CD8-positive, alpha-beta memory T cell (primary cell): ENCODE results near the gene SSTR4. TPM values are rescaled to one million over a fixed set of nuclear protein-coding genes. Genes with fewer than 3 reads are reported as not detected.

Experiments used
- CTCF ChIA-PET: fragments of 350-600 bp; sonication (Branson Sonifier 250); formaldehyde crosslinking; loops from one replicate; lab custom pipeline; 2021; ENCODE audit warnings: antibody characterized with exemption; lab: Charles Lee
- POLR2A ChIA-PET: fragments of 350-600 bp; sonication (Branson Sonifier 250); formaldehyde crosslinking; loops from one replicate; lab custom pipeline; 2021; ENCODE audit warnings: antibody characterized with exemption; lab: Charles Lee
- DNase-seq, 5 donors: peaks; one replicate each; pipeline versions ENCODE4 v3.0.0 to v3.0.0-alpha.2; 2020 to 2022; ENCODE audit warnings: mixed read lengths in 1 of 5
- H3K27ac ChIP-seq: one replicate; pipeline ENCODE4 v1.7.0; 2013; ENCODE audit warnings: low read depth, mild to moderate bottlenecking, low read length, moderate library complexity
- H3K27me3 ChIP-seq: 2 replicates; pipeline ENCODE4 v1.7.0; 2013; ENCODE audit warnings: low read length, mild to moderate bottlenecking; ENCODE audit not compliant: insufficient read depth, poor library complexity, severe bottlenecking
- H3K36me3 ChIP-seq: 2 replicates; pipeline ENCODE4 v1.7.0; 2013; ENCODE audit warnings: mild to moderate bottlenecking, low read length, moderate library complexity; ENCODE audit not compliant: insufficient read depth
- H3K4me1 ChIP-seq: 2 replicates; pipeline ENCODE4 v1.7.0; 2013; ENCODE audit warnings: mild to moderate bottlenecking, low read length, moderate library complexity; ENCODE audit not compliant: insufficient read depth
- H3K4me3 ChIP-seq: 2 replicates; pipeline ENCODE4 v1.7.0; 2013; ENCODE audit warnings: mild to moderate bottlenecking, low read length
- H3K9me3 ChIP-seq: 2 replicates; pipeline ENCODE4 v1.7.0; 2013; ENCODE audit warnings: mild to moderate bottlenecking, low read length
- H3K27ac Mint-ChIP-seq, 8 donors: one replicate each; pipeline ENCODE4 v1.8.0; 2020 to 2021; ENCODE audit warnings: mixed read lengths in 8 of 8, mild to moderate bottlenecking in 6 of 8, inconsistent platforms in 3 of 8, moderate library complexity in 3 of 8
- H3K27me3 Mint-ChIP-seq, 2 donors: one replicate each; pipeline ENCODE4 v1.8.0; 2020 to 2021; ENCODE audit warnings: mixed read lengths in 2 of 2, mild to moderate bottlenecking in 1 of 2, moderate library complexity in 1 of 2
- H3K36me3 Mint-ChIP-seq, 3 donors: one replicate each; pipeline ENCODE4 v1.8.0; 2020 to 2021; ENCODE audit warnings: mixed read lengths in 3 of 3, inconsistent platforms in 1 of 3, mild to moderate bottlenecking in 1 of 3
- H3K4me1 Mint-ChIP-seq, 3 donors: one replicate each; pipeline ENCODE4 v1.8.0; 2020 to 2021; ENCODE audit warnings: mixed read lengths in 3 of 3, inconsistent platforms in 1 of 3, mild to moderate bottlenecking in 1 of 3
- H3K4me3 Mint-ChIP-seq, 7 donors: one replicate each; pipeline ENCODE4 v1.8.0; 2020 to 2021; ENCODE audit warnings: mixed read lengths in 7 of 7, mild to moderate bottlenecking in 6 of 7, moderate library complexity in 4 of 7, inconsistent platforms in 2 of 7
- H3K9me3 Mint-ChIP-seq, 5 donors: one replicate each; pipeline ENCODE4 v1.8.0; 2020 to 2022; ENCODE audit warnings: mixed read lengths in 5 of 5, mild to moderate bottlenecking in 3 of 5, moderate library complexity in 2 of 5, inconsistent platforms in 1 of 5
- polyA plus RNA-seq: library from polyadenylated mRNA; unstranded; fragments of 300-500 nt; fragmentation: Illumina TruSeq; gene quantifications from one replicate; pipeline ENCODE4 v1.2.3, GENCODE V29; 2021
- total RNA-seq, 2 experiments: library from RNA; stranded (reverse); gene quantifications; one replicate each; pipeline ENCODE4 v1.2.3, GENCODE V29; 2021

SSTR4 gene
- total and polyA plus RNA-seq, 3 experiments from 2014 or later = not detected

- no peaks in the 10 kb centered on the region for H3K4me1 Mint-ChIP-seq
- no peaks in the 10 kb centered on the region for H3K9me3 ChIP-seq
- H3K27me3 Mint-ChIP-seq = peaks cover 0 to 4% of the 10 kb centered on the region in 2 donors
- H3K9me3 Mint-ChIP-seq = no peaks in the 10 kb centered on the region
- H3K27ac ChIP-seq = no peak overlapping the region
- H3K4me3 Mint-ChIP-seq = no peak overlapping the region
- CTCF ChIA-PET = no interaction called here
- no peaks in the 10 kb centered on the region for H3K4me1 ChIP-seq
- H3K27me3 ChIP-seq = no peaks in the 10 kb centered on the region
- no peak overlapping the region for H3K27ac Mint-ChIP-seq
- no peaks in the 10 kb centered on the region for H3K36me3 Mint-ChIP-seq
- H3K4me3 ChIP-seq = no peak overlapping the region
- H3K36me3 ChIP-seq = no peaks in the 10 kb centered on the region
- no peak for DNase-seq
- POLR2A ChIA-PET = no interaction called here
These were observed 34.7 kb upstream of the SSTR4 start for GRCh38 chr20:23000232-23000947.

- Histone ChIP-seq H3K36me3 (no peaks in the 10 kb centered on the region), H3K4me1 (no peaks in the 10 kb centered on the region)
These were observed 32.8 kb upstream of the SSTR4 start for GRCh38 chr20:23002276-23002675.

GRCh38 chr20:23003077-23003635 lies 32.0 kb upstream of the SSTR4 start:
- no peak overlapping the region for H3K4me3 ChIP-seq
- no peaks in the 10 kb centered on the region for H3K36me3 ChIP-seq
- ChIA-PET CTCF (no interaction called here), POLR2A (no interaction called here)
- Mint-ChIP-seq H3K4me1 (no peaks in the 10 kb centered on the region), H3K27ac (no peak overlapping the region), H3K27me3 (peaks cover 0 to 4% of the 10 kb centered on the region in 2 donors), H3K4me3 (no peak overlapping the region), H3K9me3 (no peaks in the 10 kb centered on the region), H3K36me3 (no peaks in the 10 kb centered on the region)
- H3K27ac ChIP-seq = no peak overlapping the region
- no peak for DNase-seq
- no peaks in the 10 kb centered on the region for H3K9me3 ChIP-seq
- no peaks in the 10 kb centered on the region for H3K4me1 ChIP-seq
- no peaks in the 10 kb centered on the region for H3K27me3 ChIP-seq

More at GRCh38 chr20:23002276-23002675, 32.8 kb upstream of the SSTR4 start:
- Mint-ChIP-seq H3K27ac (no peak overlapping the region), H3K9me3 (no peaks in the 10 kb centered on the region), H3K4me3 (no peak overlapping the region), H3K36me3 (no peaks in the 10 kb centered on the region), H3K4me1 (no peaks in the 10 kb centered on the region), H3K27me3 (peaks cover 0 to 4% of the 10 kb centered on the region in 2 donors)
- Histone ChIP-seq H3K27me3 (no peaks in the 10 kb centered on the region), H3K9me3 (no peaks in the 10 kb centered on the region), H3K27ac (no peak overlapping the region), H3K4me3 (no peak overlapping the region)
- ChIA-PET CTCF (no interaction called here), POLR2A (no interaction called here)
- DNase-seq = no peak

- CTCF ChIA-PET = no interaction called here
- DNase-seq = no peak
- Mint-ChIP-seq H3K4me3 (no peak overlapping the region), H3K36me3 (no peaks in the 10 kb centered on the region), H3K27ac (no peak overlapping the region), H3K9me3 (no peaks in the 10 kb centered on the region), H3K4me1 (no peaks in the 10 kb centered on the region), H3K27me3 (peaks cover 0 to 4% of the 10 kb centered on the region in 2 donors)
- H3K4me1 ChIP-seq = no peaks in the 10 kb centered on the region
- no peak overlapping the region for H3K4me3 ChIP-seq
- no peaks in the 10 kb centered on the region for H3K27me3 ChIP-seq
- H3K36me3 ChIP-seq = no peaks in the 10 kb centered on the region
- H3K27ac ChIP-seq = no peak overlapping the region
- H3K9me3 ChIP-seq = no peaks in the 10 kb centered on the region
- POLR2A ChIA-PET = no interaction called here
These were observed 31.1 kb upstream of the SSTR4 start for GRCh38 chr20:23003881-23004460.

GRCh38 chr20:23005776-23006175 lies 29.3 kb upstream of the SSTR4 start:
- ChIA-PET CTCF (no interaction called here), POLR2A (no interaction called here)
- Mint-ChIP-seq H3K27me3 (no peaks in the 10 kb centered on the region), H3K27ac (no peak overlapping the region), H3K36me3 (no peaks in the 10 kb centered on the region), H3K4me1 (no peaks in the 10 kb centered on the region), H3K9me3 (no peaks in the 10 kb centered on the region), H3K4me3 (no peak overlapping the region)
- no peaks in the 10 kb centered on the region for H3K27me3 ChIP-seq
- H3K4me3 ChIP-seq = no peak overlapping the region
- DNase-seq = no peak
- H3K4me1 ChIP-seq = no peaks in the 10 kb centered on the region
- H3K9me3 ChIP-seq = no peaks in the 10 kb centered on the region
- no peak overlapping the region for H3K27ac ChIP-seq
- no peaks in the 10 kb centered on the region for H3K36me3 ChIP-seq

- no peak overlapping the region for H3K27ac Mint-ChIP-seq
- no peak for DNase-seq
- H3K27me3 ChIP-seq = no peaks in the 10 kb centered on the region
- H3K4me1 Mint-ChIP-seq = no peaks in the 10 kb centered on the region
- H3K9me3 ChIP-seq = no peaks in the 10 kb centered on the region
- no peaks in the 10 kb centered on the region for H3K9me3 Mint-ChIP-seq
- H3K4me1 ChIP-seq = no peaks in the 10 kb centered on the region
- POLR2A ChIA-PET = no interaction called here
- no peak overlapping the region for H3K4me3 Mint-ChIP-seq
- H3K4me3 ChIP-seq = no peak overlapping the region
- H3K36me3 ChIP-seq = no peaks in the 10 kb centered on the region
- no peaks in the 10 kb centered on the region for H3K36me3 Mint-ChIP-seq
- CTCF ChIA-PET = no interaction called here
- H3K27me3 Mint-ChIP-seq = no peaks in the 10 kb centered on the region
- no peak overlapping the region for H3K27ac ChIP-seq
These were observed 27.6 kb upstream of the SSTR4 start for GRCh38 chr20:23007462-23007861.

- Histone ChIP-seq H3K27me3 (no peaks in the 10 kb centered on the region), H3K9me3 (no peaks in the 10 kb centered on the region), H3K4me3 (no peak overlapping the region), H3K27ac (no peak overlapping the region), H3K4me1 (no peaks in the 10 kb centered on the region), H3K36me3 (no peaks in the 10 kb centered on the region)
- ChIA-PET CTCF (no interaction called here), POLR2A (no interaction called here)
- Mint-ChIP-seq H3K9me3 (no peaks in the 10 kb centered on the region), H3K4me3 (no peak overlapping the region), H3K4me1 (no peaks in the 10 kb centered on the region), H3K27me3 (no peaks in the 10 kb centered on the region), H3K36me3 (no peaks in the 10 kb centered on the region), H3K27ac (no peak overlapping the region)
- DNase-seq = no peak
These were observed 27.0 kb upstream of the SSTR4 start for GRCh38 chr20:23007886-23008655.

- no peak for DNase-seq
- POLR2A ChIA-PET = no interaction called here
- peak overlapping the region in 1 of 8 donors; percentile 26 for H3K27ac Mint-ChIP-seq
- H3K4me1 ChIP-seq = no peaks in the 10 kb centered on the region
- H3K27ac ChIP-seq = no peak overlapping the region
- H3K9me3 Mint-ChIP-seq = no peaks in the 10 kb centered on the region
- no peak overlapping the region for H3K4me3 ChIP-seq
- peaks cover 0 to 1% of the 10 kb centered on the region in 2 donors for H3K27me3 Mint-ChIP-seq
- CTCF ChIA-PET = no interaction called here
- H3K9me3 ChIP-seq = no peaks in the 10 kb centered on the region
- no peaks in the 10 kb centered on the region for H3K4me1 Mint-ChIP-seq
- no peaks in the 10 kb centered on the region for H3K36me3 Mint-ChIP-seq
- no peaks in the 10 kb centered on the region for H3K27me3 ChIP-seq
- no peak overlapping the region for H3K4me3 Mint-ChIP-seq
- no peaks in the 10 kb centered on the region for H3K36me3 ChIP-seq
These were observed 26.4 kb upstream of the SSTR4 start for GRCh38 chr20:23008667-23009066.
